ENCODE results near the gene RNF150. TPM values are rescaled to one million over a fixed set of nuclear protein-coding genes. Genes with fewer than 3 reads are reported as not detected.

RNF150 gene
- total RNA-seq, 1 experiment from 2014 or later = 1.3 TPM

DNA sequence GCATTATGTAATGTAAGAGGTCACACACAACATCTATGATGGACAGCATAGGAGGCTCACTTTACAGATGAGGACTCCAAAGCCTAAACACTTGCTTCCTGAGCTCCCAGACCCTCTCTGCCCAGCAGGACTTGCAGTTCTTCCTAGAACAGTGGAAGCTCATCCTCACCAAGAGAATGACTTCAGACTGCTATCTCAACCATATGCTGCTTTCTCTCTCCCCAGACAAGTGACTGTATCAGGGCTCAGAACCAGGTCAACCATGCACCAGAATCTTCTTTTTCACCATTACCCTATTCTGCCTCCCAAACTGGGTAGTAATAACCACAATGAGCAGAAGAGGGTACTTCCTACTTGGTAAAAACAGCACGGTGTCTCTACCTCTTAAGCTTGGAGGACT is 12.2 kb downstream of the RNF150 start:
- in situ Hi-C loops (cut with HindIII; ENCODE audit: low pct_unique_long_range_greater_than_20kb, low sequenced_read_pairs) = no loop called here
- Histone ChIP-seq H3K9me3 (ENCODE audit: control insufficient read depth, insufficient read depth, low read depth, low read length) (no peaks in the 10 kb centered on the region), H3K36me3 (ENCODE audit: control insufficient read depth, insufficient read depth, low read length) (no peaks in the 10 kb centered on the region), H3K4me3 (ENCODE audit: low read depth in 2 of 2, low read length in 2 of 2) (no peak overlapping the region), H3K4me1 (ENCODE audit: control insufficient read depth, insufficient read depth, low read length) (no peaks in the 10 kb centered on the region), H3K27ac (ENCODE audit: low read length) (no peak overlapping the region), H3K27me3 (ENCODE audit: control insufficient read depth, insufficient read depth, low read length) (no peaks in the 10 kb centered on the region; the same call in 1 of the 2 replicates)
- DNase-seq (ENCODE audit: low read depth, low spot score) (no peak), ATAC-seq (no peak)
- no TSS peak for BruUV-seq (replicated peaks)
- intact Hi-C loops (cut with micrococcal nuclease; ENCODE audit: unreplicated experiment) = no loop called here
- ChIA-PET CTCF (no interaction called here), POLR2A (no interaction called here)
- TF ChIP-seq, protein P1, sequence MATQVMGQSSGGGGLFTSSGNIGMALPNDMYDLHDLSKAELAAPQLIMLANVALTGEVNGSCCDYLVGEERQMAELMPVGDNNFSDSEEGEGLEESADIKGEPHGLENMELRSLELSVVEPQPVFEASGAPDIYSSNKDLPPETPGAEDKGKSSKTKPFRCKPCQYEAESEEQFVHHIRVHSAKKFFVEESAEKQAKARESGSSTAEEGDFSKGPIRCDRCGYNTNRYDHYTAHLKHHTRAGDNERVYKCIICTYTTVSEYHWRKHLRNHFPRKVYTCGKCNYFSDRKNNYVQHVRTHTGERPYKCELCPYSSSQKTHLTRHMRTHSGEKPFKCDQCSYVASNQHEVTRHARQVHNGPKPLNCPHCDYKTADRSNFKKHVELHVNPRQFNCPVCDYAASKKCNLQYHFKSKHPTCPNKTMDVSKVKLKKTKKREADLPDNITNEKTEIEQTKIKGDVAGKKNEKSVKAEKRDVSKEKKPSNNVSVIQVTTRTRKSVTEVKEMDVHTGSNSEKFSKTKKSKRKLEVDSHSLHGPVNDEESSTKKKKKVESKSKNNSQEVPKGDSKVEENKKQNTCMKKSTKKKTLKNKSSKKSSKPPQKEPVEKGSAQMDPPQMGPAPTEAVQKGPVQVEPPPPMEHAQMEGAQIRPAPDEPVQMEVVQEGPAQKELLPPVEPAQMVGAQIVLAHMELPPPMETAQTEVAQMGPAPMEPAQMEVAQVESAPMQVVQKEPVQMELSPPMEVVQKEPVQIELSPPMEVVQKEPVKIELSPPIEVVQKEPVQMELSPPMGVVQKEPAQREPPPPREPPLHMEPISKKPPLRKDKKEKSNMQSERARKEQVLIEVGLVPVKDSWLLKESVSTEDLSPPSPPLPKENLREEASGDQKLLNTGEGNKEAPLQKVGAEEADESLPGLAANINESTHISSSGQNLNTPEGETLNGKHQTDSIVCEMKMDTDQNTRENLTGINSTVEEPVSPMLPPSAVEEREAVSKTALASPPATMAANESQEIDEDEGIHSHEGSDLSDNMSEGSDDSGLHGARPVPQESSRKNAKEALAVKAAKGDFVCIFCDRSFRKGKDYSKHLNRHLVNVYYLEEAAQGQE (IDR thresholded peaks at IDR 0.05; ENCODE audit: insufficient read depth in 1 of 2, low read depth in 2 of 2, low read length in 1 of 2) = no peak
- TF ChIP-seq, protein P2, sequence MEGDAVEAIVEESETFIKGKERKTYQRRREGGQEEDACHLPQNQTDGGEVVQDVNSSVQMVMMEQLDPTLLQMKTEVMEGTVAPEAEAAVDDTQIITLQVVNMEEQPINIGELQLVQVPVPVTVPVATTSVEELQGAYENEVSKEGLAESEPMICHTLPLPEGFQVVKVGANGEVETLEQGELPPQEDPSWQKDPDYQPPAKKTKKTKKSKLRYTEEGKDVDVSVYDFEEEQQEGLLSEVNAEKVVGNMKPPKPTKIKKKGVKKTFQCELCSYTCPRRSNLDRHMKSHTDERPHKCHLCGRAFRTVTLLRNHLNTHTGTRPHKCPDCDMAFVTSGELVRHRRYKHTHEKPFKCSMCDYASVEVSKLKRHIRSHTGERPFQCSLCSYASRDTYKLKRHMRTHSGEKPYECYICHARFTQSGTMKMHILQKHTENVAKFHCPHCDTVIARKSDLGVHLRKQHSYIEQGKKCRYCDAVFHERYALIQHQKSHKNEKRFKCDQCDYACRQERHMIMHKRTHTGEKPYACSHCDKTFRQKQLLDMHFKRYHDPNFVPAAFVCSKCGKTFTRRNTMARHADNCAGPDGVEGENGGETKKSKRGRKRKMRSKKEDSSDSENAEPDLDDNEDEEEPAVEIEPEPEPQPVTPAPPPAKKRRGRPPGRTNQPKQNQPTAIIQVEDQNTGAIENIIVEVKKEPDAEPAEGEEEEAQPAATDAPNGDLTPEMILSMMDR (IDR thresholded peaks at IDR 0.05) = no peak
- TF ChIP-seq POLR2AphosphoS5 (IDR thresholded peaks at IDR 0.05; ENCODE audit: low read depth, low read length) = no peak
- TF ChIP-seq TCF7L2 (IDR thresholded peaks at IDR 0.05; ENCODE audit: low read depth, low read length) = no peak
- no peak for TF ChIP-seq SIN3A (IDR thresholded peaks at IDR 0.05; ENCODE audit: borderline replicate concordance, insufficient read depth, low read depth, low read length)

DNA sequence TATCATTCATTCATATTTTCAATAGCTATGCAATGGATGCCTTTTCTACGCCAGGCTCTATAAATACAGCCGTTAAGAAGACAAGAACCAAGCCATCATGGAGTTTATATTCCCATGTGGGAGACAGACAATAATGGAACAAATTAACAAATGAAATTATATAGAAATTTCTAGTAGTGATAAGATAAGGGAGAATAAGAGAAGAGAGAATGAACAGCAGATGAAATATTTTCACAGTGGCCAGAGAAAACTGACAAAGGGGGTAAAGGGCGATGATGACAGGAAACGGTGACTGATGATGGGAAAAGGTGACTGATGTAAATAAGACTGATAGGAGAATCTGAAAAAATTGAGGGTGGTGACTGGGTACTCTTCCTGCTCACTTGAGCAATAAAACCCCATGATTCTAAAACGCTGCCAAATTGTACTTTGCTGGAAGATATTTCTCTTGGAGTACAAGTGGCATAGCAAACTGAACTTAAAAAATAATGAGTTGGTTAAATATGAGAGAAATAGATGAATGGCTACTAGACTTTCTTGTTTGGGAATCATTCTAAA is 13.2 kb downstream of the RNF150 start:
- no peaks in the 10 kb centered on the region for H3K27me3 ChIP-seq (ENCODE audit: control insufficient read depth, insufficient read depth, low read length)
- no peak for TF ChIP-seq POLR2AphosphoS5 (IDR thresholded peaks at IDR 0.05; ENCODE audit: low read depth, low read length)
- no peak for TF ChIP-seq TCF7L2 (IDR thresholded peaks at IDR 0.05; ENCODE audit: low read depth, low read length)
- TF ChIP-seq, protein P1 (IDR thresholded peaks at IDR 0.05; ENCODE audit: insufficient read depth in 1 of 2, low read depth in 2 of 2, low read length in 1 of 2) = no peak
- no peak for TF ChIP-seq SIN3A (IDR thresholded peaks at IDR 0.05; ENCODE audit: borderline replicate concordance, insufficient read depth, low read depth, low read length)
- TF ChIP-seq, protein P2 (IDR thresholded peaks at IDR 0.05) = no peak
- BruUV-seq (replicated peaks) = no TSS peak
- H3K36me3 ChIP-seq (ENCODE audit: control insufficient read depth, insufficient read depth, low read length) = no peaks in the 10 kb centered on the region
- H3K4me1 ChIP-seq (ENCODE audit: control insufficient read depth, insufficient read depth, low read length) = no peaks in the 10 kb centered on the region
- ChIA-PET CTCF (no interaction called here), POLR2A (no interaction called here)
- DNase-seq (ENCODE audit: low read depth, low spot score) (no peak), ATAC-seq (no peak)
- no peaks in the 10 kb centered on the region for H3K9me3 ChIP-seq (ENCODE audit: control insufficient read depth, insufficient read depth, low read depth, low read length)
- H3K27ac ChIP-seq (ENCODE audit: low read length) = no peak overlapping the region
- no peak overlapping the region for H3K4me3 ChIP-seq (ENCODE audit: low read depth in 2 of 2, low read length in 2 of 2)
- intact Hi-C loops (cut with micrococcal nuclease; ENCODE audit: unreplicated experiment) (no loop called here), in situ Hi-C loops (cut with HindIII; ENCODE audit: low pct_unique_long_range_greater_than_20kb, low sequenced_read_pairs) (no loop called here)
